SK-N-SH treated with all-trans-retinoic acid at 6 μM for 48 hours (cell line): Measurements from ENCODE around the gene CCDC30.

Source experiments
- ATAC-seq: fragments of 200-7000 bp; cut with Tn5 transposase; 3 replicates; pipeline ENCODE4 v1.9.1; 2020; ENCODE audit warnings: mild to moderate bottlenecking, moderate library complexity
- ARNTL ChIP-seq: fragments of 450-650 bp; formaldehyde crosslinking; IDR thresholded peaks from 2 replicates; pipeline ENCODE4 v1.5.0; 2020; ENCODE audit warnings: low read depth, mild to moderate bottlenecking, moderate library complexity, borderline replicate concordance
- BACH2 ChIP-seq: fragments of 250-450 bp; sonication (Bioruptor Pico); IDR thresholded peaks from 2 replicates; pipeline ENCODE4 v1.9.0; 2021; ENCODE audit warnings: mild to moderate bottlenecking, borderline replicate concordance
- CREB5 ChIP-seq: fragments of 250-450 bp; sonication (Bioruptor Pico); IDR thresholded peaks from 2 replicates; pipeline ENCODE4 v1.5.1; 2020; ENCODE audit warnings: low read depth, mild to moderate bottlenecking, moderate library complexity
- CSDC2 ChIP-seq: fragments of 250-450 bp; sonication (Bioruptor Pico); IDR thresholded peaks from 2 replicates; pipeline ENCODE4 v1.5.0; 2020; ENCODE audit warnings: mild to moderate bottlenecking, moderate library complexity
- ESRRG ChIP-seq: fragments of 250-450 bp; sonication (Bioruptor Pico); IDR thresholded peaks from 2 replicates; pipeline ENCODE4 v1.6.1; 2021; ENCODE audit warnings: mild to moderate bottlenecking
- GLIS3 ChIP-seq: fragments of 250-450 bp; sonication (Bioruptor Pico); IDR thresholded peaks from 2 replicates; pipeline ENCODE4 v1.5.0; 2020; ENCODE audit warnings: mild to moderate bottlenecking, moderate library complexity
- ISL1 ChIP-seq: fragments of 250-450 bp; sonication (Bioruptor Pico); IDR thresholded peaks from 2 replicates; pipeline ENCODE4 v2.1.2; 2022; ENCODE audit warnings: mild to moderate bottlenecking, moderate library complexity
- OSR1 ChIP-seq: fragments of 250-450 bp; sonication (Bioruptor Pico); IDR thresholded peaks from 2 replicates; pipeline ENCODE4 v1.8.0; 2022; ENCODE audit warnings: moderate library complexity, mild to moderate bottlenecking, inconsistent platforms
- PATZ1 ChIP-seq: fragments of 250-450 bp; sonication (Bioruptor Pico); IDR thresholded peaks from 2 replicates; pipeline ENCODE4 v1.8.0; 2020; ENCODE audit warnings: mild to moderate bottlenecking, moderate library complexity, borderline replicate concordance
- PPARA ChIP-seq: fragments of 250-450 bp; sonication (Bioruptor Pico); IDR thresholded peaks from 2 replicates; pipeline ENCODE4 v1.5.0; 2020; ENCODE audit warnings: mild to moderate bottlenecking, borderline replicate concordance
- SNAI2 ChIP-seq: fragments of 250-450 bp; sonication (Bioruptor Pico); IDR thresholded peaks from 2 replicates; pipeline ENCODE4 v1.5.0; 2020; ENCODE audit warnings: mild to moderate bottlenecking, moderate library complexity
- TCF4 ChIP-seq: fragments of 250-450 bp; sonication (Bioruptor Pico); IDR thresholded peaks from 2 replicates; pipeline ENCODE4 v1.8.0; 2021; ENCODE audit warnings: mild to moderate bottlenecking, moderate library complexity, borderline replicate concordance
- ZC3H10 ChIP-seq: fragments of 250-450 bp; sonication (Bioruptor Pico); IDR thresholded peaks from 2 replicates; pipeline ENCODE4 v1.5.1; 2021; ENCODE audit warnings: mild to moderate bottlenecking, moderate library complexity
- ZFP3 ChIP-seq: fragments of 250-450 bp; sonication (Bioruptor Pico); IDR thresholded peaks from 2 replicates; pipeline ENCODE4 v1.5.0; 2020; ENCODE audit warnings: mild to moderate bottlenecking, moderate library complexity
- ZFP30 ChIP-seq: fragments of 450-650 bp; formaldehyde crosslinking; IDR thresholded peaks from 2 replicates; pipeline ENCODE4 v1.5.0; 2022; ENCODE audit warnings: mild to moderate bottlenecking, moderate library complexity
- ZNF565 ChIP-seq: fragments of 450-650 bp; formaldehyde crosslinking; conservative IDR thresholded peaks from 2 replicates; pipeline ENCODE4 v1.5.0; 2020; ENCODE audit warnings: low read depth, mild to moderate bottlenecking, moderate library complexity
- ZNF8 ChIP-seq: fragments of 450-650 bp; formaldehyde crosslinking; IDR thresholded peaks from 2 replicates; pipeline ENCODE4 v1.5.0; 2020; ENCODE audit warnings: mild to moderate bottlenecking, moderate library complexity
- TF ChIP-seq, protein P1 (sequence below): fragments of 250-450 bp; sonication (Bioruptor Pico); IDR thresholded peaks from 2 replicates; pipeline ENCODE4 v1.8.0; 2021; ENCODE audit warnings: low read depth, mild to moderate bottlenecking, moderate library complexity, borderline replicate concordance
- TF ChIP-seq, protein P2 (sequence below): fragments of 250-450 bp; sonication (Bioruptor Pico); IDR thresholded peaks from 2 replicates; pipeline ENCODE4 v1.5.1; 2021; ENCODE audit warnings: mild to moderate bottlenecking, moderate library complexity
- TF ChIP-seq, protein P3 (sequence below): fragments of 250-450 bp; sonication (Bioruptor Pico); IDR thresholded peaks from 2 replicates; pipeline ENCODE4 v1.5.0; 2020; ENCODE audit warnings: mild to moderate bottlenecking, moderate library complexity

CCDC30 gene

DNA sequence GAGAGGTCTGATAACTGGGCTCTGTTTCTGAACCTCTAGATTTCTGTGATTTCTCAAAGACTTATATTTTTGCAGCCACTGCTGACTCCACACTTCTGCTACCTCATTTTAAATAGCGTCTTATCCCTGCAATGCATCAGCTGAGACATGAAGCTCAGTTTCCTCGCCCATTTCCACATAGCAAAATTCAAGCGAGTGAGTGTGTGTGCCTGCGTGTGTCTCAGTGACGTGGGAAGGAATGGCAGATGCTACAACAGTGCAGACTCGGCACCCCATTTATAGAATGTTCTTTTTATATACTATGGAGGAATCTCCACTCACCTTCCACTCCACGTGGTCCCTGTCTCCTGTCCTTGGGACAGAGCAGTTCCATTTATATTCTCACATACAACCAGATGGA lies 43.0 kb upstream of the CCDC30 start:
- TF ChIP-seq, protein P1, sequence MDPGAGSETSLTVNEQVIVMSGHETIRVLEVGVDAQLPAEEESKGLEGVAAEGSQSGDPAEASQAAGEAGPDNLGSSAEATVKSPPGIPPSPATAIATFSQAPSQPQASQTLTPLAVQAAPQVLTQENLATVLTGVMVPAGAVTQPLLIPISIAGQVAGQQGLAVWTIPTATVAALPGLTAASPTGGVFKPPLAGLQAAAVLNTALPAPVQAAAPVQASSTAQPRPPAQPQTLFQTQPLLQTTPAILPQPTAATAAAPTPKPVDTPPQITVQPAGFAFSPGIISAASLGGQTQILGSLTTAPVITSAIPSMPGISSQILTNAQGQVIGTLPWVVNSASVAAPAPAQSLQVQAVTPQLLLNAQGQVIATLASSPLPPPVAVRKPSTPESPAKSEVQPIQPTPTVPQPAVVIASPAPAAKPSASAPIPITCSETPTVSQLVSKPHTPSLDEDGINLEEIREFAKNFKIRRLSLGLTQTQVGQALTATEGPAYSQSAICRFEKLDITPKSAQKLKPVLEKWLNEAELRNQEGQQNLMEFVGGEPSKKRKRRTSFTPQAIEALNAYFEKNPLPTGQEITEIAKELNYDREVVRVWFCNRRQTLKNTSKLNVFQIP, result no peak
- TF ChIP-seq CREB5 (CRISPR knock-in tag) (no peak), ZC3H10 (CRISPR knock-in tag) (no peak), CSDC2 (no peak), ARNTL (CRISPR knock-in tag) (no peak), SNAI2 (CRISPR knock-in tag) (no peak), TCF4 (CRISPR knock-in tag) (no peak), GLIS3 (no peak), ISL1 (CRISPR knock-in tag) (no peak), PPARA (CRISPR knock-in tag) (no peak), ZNF565 (CRISPR knock-in tag) (no peak), ESRRG (CRISPR knock-in tag) (no peak), ZNF8 (CRISPR knock-in tag) (no peak), PATZ1 (CRISPR knock-in tag) (no peak), OSR1 (CRISPR knock-in tag) (no peak), ZFP30 (no peak), ZFP3 (CRISPR knock-in tag) (no peak)
- TF ChIP-seq, protein P2, sequence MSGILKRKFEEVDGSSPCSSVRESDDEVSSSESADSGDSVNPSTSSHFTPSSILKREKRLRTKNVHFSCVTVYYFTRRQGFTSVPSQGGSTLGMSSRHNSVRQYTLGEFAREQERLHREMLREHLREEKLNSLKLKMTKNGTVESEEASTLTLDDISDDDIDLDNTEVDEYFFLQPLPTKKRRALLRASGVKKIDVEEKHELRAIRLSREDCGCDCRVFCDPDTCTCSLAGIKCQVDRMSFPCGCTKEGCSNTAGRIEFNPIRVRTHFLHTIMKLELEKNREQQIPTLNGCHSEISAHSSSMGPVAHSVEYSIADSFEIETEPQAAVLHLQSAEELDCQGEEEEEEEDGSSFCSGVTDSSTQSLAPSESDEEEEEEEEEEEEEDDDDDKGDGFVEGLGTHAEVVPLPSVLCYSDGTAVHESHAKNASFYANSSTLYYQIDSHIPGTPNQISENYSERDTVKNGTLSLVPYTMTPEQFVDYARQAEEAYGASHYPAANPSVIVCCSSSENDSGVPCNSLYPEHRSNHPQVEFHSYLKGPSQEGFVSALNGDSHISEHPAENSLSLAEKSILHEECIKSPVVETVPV (CRISPR knock-in tag), result no peak
- TF ChIP-seq, protein P3, sequence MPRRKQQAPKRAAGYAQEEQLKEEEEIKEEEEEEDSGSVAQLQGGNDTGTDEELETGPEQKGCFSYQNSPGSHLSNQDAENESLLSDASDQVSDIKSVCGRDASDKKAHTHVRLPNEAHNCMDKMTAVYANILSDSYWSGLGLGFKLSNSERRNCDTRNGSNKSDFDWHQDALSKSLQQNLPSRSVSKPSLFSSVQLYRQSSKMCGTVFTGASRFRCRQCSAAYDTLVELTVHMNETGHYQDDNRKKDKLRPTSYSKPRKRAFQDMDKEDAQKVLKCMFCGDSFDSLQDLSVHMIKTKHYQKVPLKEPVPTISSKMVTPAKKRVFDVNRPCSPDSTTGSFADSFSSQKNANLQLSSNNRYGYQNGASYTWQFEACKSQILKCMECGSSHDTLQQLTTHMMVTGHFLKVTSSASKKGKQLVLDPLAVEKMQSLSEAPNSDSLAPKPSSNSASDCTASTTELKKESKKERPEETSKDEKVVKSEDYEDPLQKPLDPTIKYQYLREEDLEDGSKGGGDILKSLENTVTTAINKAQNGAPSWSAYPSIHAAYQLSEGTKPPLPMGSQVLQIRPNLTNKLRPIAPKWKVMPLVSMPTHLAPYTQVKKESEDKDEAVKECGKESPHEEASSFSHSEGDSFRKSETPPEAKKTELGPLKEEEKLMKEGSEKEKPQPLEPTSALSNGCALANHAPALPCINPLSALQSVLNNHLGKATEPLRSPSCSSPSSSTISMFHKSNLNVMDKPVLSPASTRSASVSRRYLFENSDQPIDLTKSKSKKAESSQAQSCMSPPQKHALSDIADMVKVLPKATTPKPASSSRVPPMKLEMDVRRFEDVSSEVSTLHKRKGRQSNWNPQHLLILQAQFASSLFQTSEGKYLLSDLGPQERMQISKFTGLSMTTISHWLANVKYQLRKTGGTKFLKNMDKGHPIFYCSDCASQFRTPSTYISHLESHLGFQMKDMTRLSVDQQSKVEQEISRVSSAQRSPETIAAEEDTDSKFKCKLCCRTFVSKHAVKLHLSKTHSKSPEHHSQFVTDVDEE (CRISPR knock-in tag), result no peak
- no peak for ATAC-seq

- ATAC-seq, result peak; percentile 72
- TF ChIP-seq ZFP30, result no peak
- peak; percentile 51; the same call in 1 of the 2 replicates for TF ChIP-seq TCF4 (CRISPR knock-in tag)
- TF ChIP-seq, all 23 proteins: peak for 1
Observed at GRCh38 chr1:42420911-42421585, 42.0 kb upstream of the CCDC30 start.

GRCh38 chr1:42422737-42423136 lies 40.3 kb upstream of the CCDC30 start:
- no peak for ATAC-seq
- no peak for TF ChIP-seq PATZ1 (CRISPR knock-in tag)
- TF ChIP-seq ZC3H10 (CRISPR knock-in tag), result no peak
- TF ChIP-seq ESRRG (CRISPR knock-in tag), result no peak
- TF ChIP-seq CSDC2, result no peak
- no peak for TF ChIP-seq ZNF8 (CRISPR knock-in tag)
- TF ChIP-seq, protein P3 (CRISPR knock-in tag), result no peak
- TF ChIP-seq OSR1 (CRISPR knock-in tag), result no peak
- TF ChIP-seq, protein P1, result no peak
- no peak for TF ChIP-seq ISL1 (CRISPR knock-in tag)
- TF ChIP-seq SNAI2 (CRISPR knock-in tag), result no peak
- no peak for TF ChIP-seq BACH2 (CRISPR knock-in tag)
- TF ChIP-seq ZNF565 (CRISPR knock-in tag), result no peak
